Upper lobe of left lung (tissue), 4 donors: ENCODE measurements around the gene RASSF3.

ENCODE experiments used
- CTCF ChIP-seq, 6 experiments: fragments of 450-650 bp in 4 of 6; fragments of 200-600 bp in 2 of 6; sonication (generic) in 2 of 6; IDR thresholded peaks; one replicate each; pipeline ENCODE4 v1.5.1; 2016 to 2019; ENCODE audit warnings: antibody characterized with exemption in 6 of 6
- EP300 ChIP-seq, 4 donors: sonication (generic); formaldehyde crosslinking; IDR thresholded peaks; one replicate each; pipeline ENCODE4 v1.5.1; 2017; ENCODE audit warnings: antibody characterized with exemption in 4 of 4, control low read depth in 2 of 4

GRCh38 chr12:64718649-64719048 lies 108.4 kb downstream of the RASSF3 start:
- TF ChIP-seq CTCF (IDR thresholded peaks at IDR 0.05) = no peak
- TF ChIP-seq EP300 (IDR thresholded peaks at IDR 0.05) = no peak
